Right lobe of liver (tissue), 4 donors: ENCODE measurements around the gene ANO4.

Source experiments
- CTCF ChIP-seq, 4 donors: fragments of 200-600 bp in 3 of 4; fragments of 450-650 bp in 1 of 4; IDR thresholded peaks; one replicate each; pipeline versions ENCODE4 v1.5.1 to v1.8.0; 2016 to 2022; ENCODE audit warnings: antibody characterized with exemption in 4 of 4, mild to moderate bottlenecking in 2 of 4
- POLR2A ChIP-seq: fragments of 450-650 bp; IDR thresholded peaks from one replicate; pipeline ENCODE4 v1.6.1; 2017; ENCODE audit warnings: antibody characterized with exemption, mild to moderate bottlenecking
- donor health status: DM: no; HTN: no; CAD: no.
- donor health status: DM: no; HTN: no; CAD: no.
- donor health status: DM: no; HTN: yes; CAD: no.

- no peak for TF ChIP-seq CTCF (IDR thresholded peaks at IDR 0.05)
- no peak for TF ChIP-seq POLR2A
Measured at GRCh38 chr12:100851637-100852036, 57.1 kb downstream of the ANO4 start.
